Right lobe of liver (tissue), 4 donors: Measurements from ENCODE around the gene C1GALT1C1.

Source experiments
- POLR2A ChIP-seq: fragments of 450-650 bp; IDR thresholded peaks from one replicate; pipeline ENCODE4 v1.6.1; 2017; ENCODE audit warnings: antibody characterized with exemption, mild to moderate bottlenecking
- TF ChIP-seq, protein P1 (sequence below), 4 donors: fragments of 200-600 bp in 3 of 4; fragments of 450-650 bp in 1 of 4; IDR thresholded peaks; one replicate each; pipeline versions ENCODE4 v1.5.1 to v1.8.0; 2016 to 2022; ENCODE audit warnings: antibody characterized with exemption in 4 of 4, mild to moderate bottlenecking in 2 of 4
- donor health status: DM: no; HTN: no; CAD: no.
- donor health status: DM: no; HTN: no; CAD: no.
- donor health status: DM: no; HTN: yes; CAD: no.

DNA sequence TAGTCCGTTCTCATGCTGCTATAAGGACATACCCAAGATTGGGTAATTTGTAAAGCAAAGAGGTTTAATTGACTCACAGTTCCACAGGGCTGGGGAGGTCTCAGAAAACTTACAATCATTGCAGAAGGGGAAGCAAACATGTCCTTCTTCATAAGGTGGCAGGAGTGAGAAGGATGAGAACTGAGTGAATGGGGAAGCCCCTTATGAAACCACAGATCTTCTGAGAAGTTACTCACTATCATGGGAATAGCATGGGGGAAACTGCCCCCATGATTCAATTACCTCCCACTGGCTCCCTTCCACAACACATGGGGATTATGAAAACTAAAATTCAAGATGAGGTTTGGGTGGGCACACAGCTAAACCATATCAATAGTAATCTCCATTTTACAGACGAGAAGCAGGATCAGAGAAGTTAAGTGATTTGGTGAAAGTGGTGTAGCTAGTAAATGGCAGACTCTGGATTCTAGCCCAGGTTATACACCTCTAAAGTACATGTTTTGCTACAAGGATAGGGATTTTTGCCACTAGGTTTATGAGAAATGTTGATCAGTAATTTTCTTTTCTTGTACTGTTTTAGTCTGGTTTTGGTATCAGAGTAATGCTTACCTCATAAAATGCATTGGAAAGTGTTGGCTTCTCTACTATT lies 47.3 kb upstream of the C1GALT1C1 start:
- TF ChIP-seq, protein P1, sequence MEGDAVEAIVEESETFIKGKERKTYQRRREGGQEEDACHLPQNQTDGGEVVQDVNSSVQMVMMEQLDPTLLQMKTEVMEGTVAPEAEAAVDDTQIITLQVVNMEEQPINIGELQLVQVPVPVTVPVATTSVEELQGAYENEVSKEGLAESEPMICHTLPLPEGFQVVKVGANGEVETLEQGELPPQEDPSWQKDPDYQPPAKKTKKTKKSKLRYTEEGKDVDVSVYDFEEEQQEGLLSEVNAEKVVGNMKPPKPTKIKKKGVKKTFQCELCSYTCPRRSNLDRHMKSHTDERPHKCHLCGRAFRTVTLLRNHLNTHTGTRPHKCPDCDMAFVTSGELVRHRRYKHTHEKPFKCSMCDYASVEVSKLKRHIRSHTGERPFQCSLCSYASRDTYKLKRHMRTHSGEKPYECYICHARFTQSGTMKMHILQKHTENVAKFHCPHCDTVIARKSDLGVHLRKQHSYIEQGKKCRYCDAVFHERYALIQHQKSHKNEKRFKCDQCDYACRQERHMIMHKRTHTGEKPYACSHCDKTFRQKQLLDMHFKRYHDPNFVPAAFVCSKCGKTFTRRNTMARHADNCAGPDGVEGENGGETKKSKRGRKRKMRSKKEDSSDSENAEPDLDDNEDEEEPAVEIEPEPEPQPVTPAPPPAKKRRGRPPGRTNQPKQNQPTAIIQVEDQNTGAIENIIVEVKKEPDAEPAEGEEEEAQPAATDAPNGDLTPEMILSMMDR (IDR thresholded peaks at IDR 0.05) = no peak
- TF ChIP-seq POLR2A = no peak
